ENCODE data around the gene HMCN1.

DNA sequence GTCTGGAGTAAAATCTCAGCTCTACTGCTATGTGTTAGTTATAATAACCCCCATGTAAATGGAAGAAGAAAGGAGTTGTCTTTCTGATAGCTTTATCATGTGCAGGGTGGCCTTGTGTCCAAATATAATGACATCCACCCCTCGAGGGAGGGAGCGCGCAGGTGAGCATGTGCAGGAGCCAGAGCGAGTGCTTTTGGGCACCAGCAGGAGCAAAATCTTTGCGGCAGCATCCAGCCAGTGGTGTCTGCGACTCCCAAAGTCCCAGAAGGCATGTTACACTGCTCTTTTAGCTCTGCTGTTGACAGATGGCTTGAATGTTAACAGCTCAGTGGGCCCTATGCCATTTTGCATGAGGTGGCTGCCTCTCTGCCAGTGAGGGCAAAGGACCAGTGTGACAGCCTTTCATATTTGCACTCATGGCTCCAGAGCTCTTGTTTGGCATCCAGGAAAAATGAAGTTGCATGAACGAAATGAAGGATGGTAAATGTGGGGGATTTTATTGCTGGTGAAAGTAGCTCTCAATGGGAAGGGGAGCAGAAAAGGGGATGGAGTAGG is 146.7 kb downstream of the HMCN1 start:
- TF ChIP-seq POLR2A (IDR thresholded peaks at IDR 0.05): no peak
- TF ChIP-seq, protein P1, sequence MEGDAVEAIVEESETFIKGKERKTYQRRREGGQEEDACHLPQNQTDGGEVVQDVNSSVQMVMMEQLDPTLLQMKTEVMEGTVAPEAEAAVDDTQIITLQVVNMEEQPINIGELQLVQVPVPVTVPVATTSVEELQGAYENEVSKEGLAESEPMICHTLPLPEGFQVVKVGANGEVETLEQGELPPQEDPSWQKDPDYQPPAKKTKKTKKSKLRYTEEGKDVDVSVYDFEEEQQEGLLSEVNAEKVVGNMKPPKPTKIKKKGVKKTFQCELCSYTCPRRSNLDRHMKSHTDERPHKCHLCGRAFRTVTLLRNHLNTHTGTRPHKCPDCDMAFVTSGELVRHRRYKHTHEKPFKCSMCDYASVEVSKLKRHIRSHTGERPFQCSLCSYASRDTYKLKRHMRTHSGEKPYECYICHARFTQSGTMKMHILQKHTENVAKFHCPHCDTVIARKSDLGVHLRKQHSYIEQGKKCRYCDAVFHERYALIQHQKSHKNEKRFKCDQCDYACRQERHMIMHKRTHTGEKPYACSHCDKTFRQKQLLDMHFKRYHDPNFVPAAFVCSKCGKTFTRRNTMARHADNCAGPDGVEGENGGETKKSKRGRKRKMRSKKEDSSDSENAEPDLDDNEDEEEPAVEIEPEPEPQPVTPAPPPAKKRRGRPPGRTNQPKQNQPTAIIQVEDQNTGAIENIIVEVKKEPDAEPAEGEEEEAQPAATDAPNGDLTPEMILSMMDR (IDR thresholded peaks at IDR 0.05): no peak

Data from thyroid gland (tissue), 4 donors.